RWPE1 (cell line): ENCODE measurements around the gene GDE1.

Experiments used
- CTCF ChIA-PET: fragments of 350-600 bp; sonication (Branson Sonifier 250); formaldehyde crosslinking; extraction: SDS; loops from one replicate; lab custom pipeline; 2021; lab: Yijun Ruan, JAX
- POLR2A ChIA-PET: fragments of 400-600 bp; formaldehyde crosslinking; extraction: SDS; loops from one replicate; lab custom pipeline; 2020; ENCODE audit warnings: antibody characterized with exemption; ENCODE audit not compliant: low non-redundant PET; lab: Yijun Ruan, JAX
- DNase-seq: peaks from one replicate; pipeline ENCODE4 v3.0.0; 2012; ENCODE audit warnings: low spot score
- H3K27ac ChIP-seq: fragments of 450-650 bp; 2 replicates; pipeline ENCODE4 v1.5.1; 2017
- TF ChIP-seq, protein P1 (sequence below): fragments of 450-650 bp; conservative IDR thresholded peaks from 2 replicates; pipeline ENCODE4 v1.5.1; 2017; ENCODE audit warnings: low read depth, mild to moderate bottlenecking

Gene GDE1

DNA sequence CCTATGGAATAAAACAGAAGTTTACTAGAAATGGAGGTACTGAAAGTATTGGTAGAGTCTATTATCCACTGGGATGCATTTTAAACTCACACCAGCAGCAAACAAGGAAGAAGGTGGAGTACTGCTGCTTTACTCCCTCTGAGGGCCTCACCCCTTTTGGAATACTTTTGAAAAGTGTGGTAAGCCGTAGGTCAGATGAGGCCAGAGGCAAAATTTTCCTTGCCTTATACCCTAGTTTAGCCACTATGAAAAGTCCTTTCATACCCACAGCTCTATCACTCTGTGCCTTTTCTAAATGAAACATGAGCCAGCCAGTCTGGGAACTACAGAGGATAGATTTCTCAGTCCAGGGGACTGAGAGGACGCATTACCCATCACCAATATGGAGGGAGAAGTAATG lies 14.0 kb downstream of the GDE1 start:
- DNase-seq, result no peak
- POLR2A ChIA-PET, result no interaction called here
- CTCF ChIA-PET, result interaction anchor here (0.7 kb wide), 1 partner anchor 909 kb away, joined by 4 read pairs; no protein-coding TSS in a partner anchor
- no peak overlapping the region for H3K27ac ChIP-seq
- TF ChIP-seq, protein P1, sequence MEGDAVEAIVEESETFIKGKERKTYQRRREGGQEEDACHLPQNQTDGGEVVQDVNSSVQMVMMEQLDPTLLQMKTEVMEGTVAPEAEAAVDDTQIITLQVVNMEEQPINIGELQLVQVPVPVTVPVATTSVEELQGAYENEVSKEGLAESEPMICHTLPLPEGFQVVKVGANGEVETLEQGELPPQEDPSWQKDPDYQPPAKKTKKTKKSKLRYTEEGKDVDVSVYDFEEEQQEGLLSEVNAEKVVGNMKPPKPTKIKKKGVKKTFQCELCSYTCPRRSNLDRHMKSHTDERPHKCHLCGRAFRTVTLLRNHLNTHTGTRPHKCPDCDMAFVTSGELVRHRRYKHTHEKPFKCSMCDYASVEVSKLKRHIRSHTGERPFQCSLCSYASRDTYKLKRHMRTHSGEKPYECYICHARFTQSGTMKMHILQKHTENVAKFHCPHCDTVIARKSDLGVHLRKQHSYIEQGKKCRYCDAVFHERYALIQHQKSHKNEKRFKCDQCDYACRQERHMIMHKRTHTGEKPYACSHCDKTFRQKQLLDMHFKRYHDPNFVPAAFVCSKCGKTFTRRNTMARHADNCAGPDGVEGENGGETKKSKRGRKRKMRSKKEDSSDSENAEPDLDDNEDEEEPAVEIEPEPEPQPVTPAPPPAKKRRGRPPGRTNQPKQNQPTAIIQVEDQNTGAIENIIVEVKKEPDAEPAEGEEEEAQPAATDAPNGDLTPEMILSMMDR, result no peak

DNA sequence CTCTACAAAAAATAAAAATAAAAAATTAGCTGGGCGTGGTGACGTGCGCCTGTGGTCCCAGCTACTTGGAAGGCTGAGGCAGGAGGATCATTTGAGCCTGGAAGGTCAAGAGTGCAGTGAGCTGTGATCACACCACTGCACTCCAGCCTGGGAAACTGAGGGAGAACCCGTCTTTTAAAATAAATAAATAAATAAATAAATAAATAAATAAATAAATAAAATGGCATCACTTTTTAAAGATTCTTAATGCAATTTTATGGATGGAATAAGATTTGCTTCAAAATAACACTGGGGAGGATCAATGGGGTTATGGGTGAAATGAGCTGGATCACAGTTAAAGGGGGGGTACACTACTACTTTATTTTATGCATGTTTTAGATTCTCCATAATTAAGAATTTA lies 14.9 kb downstream of the GDE1 start:
- TF ChIP-seq, protein P1, result no peak
- DNase-seq, result no peak
- POLR2A ChIA-PET, result no interaction called here
- CTCF ChIA-PET, result no interaction called here
- H3K27ac ChIP-seq, result no peak overlapping the region

DNA sequence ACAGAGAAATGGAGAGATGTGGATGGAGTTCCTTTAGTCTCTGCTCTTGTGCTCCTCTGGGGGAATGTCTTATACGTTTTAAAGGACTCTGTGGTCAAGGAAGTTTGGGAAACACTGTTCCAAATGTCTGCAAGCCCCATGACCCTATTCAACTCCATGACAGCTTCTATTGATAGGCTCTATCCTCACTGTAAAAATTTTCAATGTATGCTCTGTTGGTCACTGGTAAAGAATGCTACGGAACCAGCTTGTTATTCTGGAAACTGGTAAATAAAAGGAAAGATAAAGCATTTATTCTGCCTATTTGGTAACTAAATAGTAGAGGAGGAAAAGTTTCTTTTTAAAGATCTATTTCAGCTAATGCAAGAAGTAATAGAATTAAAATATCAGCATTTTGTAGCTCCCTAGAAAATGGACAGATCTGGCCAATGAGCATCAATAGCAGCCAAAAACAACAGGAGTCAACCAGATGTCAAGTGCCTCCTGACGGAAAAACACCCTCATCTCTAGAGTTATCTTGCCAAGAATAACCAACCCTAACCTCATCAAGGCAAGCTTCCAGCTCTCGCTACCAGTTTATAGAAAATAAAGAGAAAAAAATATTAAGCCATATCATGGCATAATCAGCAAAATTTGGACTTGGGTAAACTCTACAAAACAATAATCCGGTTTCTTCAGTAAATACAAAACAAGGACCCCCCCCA lies 16.1 kb downstream of the GDE1 start:
- no peak for DNase-seq
- no peak overlapping the region for H3K27ac ChIP-seq
- ChIA-PET POLR2A (no interaction called here), CTCF (interaction anchor here (0.6 to 0.7 kb wide), 2 partner anchors 327 to 420 kb away, joined by 5 to 7 read pairs; no protein-coding TSS in a partner anchor)
- TF ChIP-seq, protein P1, result no peak

DNA sequence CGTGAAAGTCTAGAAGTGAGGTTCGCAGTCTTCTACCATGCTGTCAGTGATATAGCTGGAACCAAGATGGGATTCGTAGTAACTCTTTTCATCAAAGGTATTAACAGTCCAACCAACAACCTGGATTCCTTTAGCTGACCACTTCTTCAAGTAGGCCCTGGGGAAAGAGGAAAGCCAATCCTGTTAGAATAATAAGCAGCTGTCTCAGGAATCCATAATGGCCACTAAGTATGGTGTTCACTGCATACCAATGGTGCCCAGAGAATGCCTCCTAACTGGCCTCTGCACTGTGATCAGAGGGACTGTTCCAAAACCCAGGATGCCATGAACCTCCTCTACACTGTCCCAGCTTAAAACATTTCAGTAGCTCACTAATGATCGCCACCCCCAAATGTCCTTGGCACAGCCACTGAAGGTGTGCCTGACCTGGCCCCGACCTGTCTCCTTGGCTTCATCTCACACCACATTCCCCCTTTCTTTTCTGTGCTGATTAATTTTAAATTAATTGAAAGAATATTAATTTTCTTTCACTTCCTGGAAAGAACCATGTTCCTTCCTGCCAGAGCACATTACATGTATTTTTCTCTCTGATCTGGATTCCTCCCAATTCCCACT lies 18.3 kb downstream of the GDE1 start:
- CTCF ChIA-PET, result interaction anchor here (0.6 to 1.4 kb wide), 7 partner anchors 10 to 1503 kb away, joined by 3 to 11 read pairs (median 4); no protein-coding TSS in a partner anchor

DNA sequence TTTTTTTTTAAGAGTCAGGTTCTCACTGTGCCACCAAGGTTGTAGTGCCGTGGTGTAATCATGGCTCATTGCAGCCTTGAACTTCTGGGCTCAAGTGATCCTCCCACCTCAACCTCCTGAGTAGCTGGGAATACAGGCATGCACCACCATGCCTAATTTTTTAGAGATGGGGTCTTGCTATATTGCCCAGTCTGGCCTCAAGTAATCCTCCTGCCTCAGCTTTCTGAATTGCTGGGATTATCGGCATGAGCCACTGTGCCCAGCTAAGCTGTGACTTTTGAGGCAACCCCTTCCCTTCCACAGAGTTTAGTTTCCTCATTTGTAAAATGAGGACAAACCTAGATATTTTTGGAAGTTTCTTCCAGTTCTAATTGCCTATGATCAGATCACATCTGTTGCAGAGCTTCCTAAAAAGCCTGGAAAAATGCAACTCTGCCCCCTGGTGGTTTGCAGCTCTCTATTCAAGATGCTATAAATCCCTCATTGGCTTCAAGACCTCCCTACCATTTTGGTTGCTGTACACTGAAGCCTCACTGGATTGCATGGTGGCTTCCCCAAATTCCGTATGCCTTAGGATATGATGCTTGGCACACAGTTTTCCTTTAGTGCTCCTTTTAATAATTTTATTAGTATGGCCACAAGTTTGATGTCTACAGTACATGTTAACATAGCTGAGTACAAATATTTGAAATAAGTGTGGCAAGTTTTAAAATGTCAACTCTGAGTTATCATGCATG lies 19.3 kb downstream of the GDE1 start:
- ChIA-PET POLR2A (interaction anchor here (0.6 kb wide), 1 partner anchor 243 kb away, joined by 6 read pairs; no protein-coding TSS in a partner anchor), CTCF (interaction anchor here (0.5 to 1.4 kb wide), 15 partner anchors 12 to 417 kb away, joined by 3 to 11 read pairs (median 3); no protein-coding TSS in a partner anchor)
- H3K27ac ChIP-seq, result no peak overlapping the region
- TF ChIP-seq, protein P1, result peak; percentile 78
- peak; percentile 65 for DNase-seq

More for the DNA sequence above, 18.3 kb downstream of the GDE1 start:
- H3K27ac ChIP-seq, result no peak overlapping the region
- POLR2A ChIA-PET, result no interaction called here
- no peak for DNase-seq
- TF ChIP-seq, protein P1, result no peak

DNA sequence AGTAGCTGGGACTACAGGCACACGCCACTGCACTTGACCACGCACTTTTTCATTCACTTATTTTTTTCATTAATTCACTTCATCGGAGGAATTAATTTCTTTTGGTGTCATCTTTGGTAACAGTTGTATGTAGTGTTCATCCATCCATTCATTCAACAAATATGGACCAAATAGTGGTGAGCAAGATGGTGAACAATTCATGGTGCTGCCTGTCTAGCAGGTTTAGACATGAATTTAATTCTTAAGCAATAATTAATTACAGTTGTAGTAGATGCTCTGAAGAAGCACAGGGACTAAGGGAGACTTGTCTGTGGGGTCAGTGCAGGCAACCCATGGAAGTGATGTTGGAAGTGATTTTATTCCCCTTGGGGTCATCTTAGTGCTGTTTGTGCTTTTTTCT lies 22.4 kb downstream of the GDE1 start:
- no peak overlapping the region for H3K27ac ChIP-seq
- POLR2A ChIA-PET, result no interaction called here
- no peak for DNase-seq
- CTCF ChIA-PET, result no interaction called here
- TF ChIP-seq, protein P1, result no peak
